ENCODE data around the gene PPP1R13B.

The PPP1R13B gene

DNA sequence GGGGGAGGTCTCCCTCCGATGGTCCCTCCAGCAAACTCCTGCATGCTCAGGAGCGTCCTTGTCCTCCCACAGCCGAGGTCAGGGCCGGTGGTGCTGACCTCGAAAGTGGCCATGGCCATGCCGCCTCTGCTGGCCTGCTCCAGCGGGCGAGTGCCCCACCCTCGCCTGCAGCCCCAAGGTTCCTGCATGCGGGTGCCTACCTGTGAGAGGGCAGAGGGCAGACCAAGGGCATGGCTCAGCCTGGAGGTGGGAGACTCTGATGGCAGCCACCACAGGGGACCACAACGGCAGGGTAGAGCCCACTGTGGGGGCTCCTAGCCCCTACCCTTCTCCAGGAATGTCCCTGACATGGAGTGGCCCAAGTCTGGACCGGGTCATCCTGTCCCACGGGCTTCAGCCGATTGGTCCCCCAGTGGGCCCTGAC lies 38.1 kb upstream of the PPP1R13B start:
- H3K4me3 ChIP-seq (replicated peaks; ENCODE audit: insufficient read depth, low read length), result no peak overlapping the region
- TF ChIP-seq GABPA (IDR thresholded peaks at IDR 0.05; ENCODE audit: low read depth) (no peak), SPI1 (IDR thresholded peaks at IDR 0.05; ENCODE audit: borderline replicate concordance, low read depth) (no peak), POLR2AphosphoS5 (IDR thresholded peaks at IDR 0.05; ENCODE audit: low read depth) (no peak), REST (IDR thresholded peaks at IDR 0.05; ENCODE audit: insufficient replicate concordance, low read depth) (no peak)
- TF ChIP-seq, protein P1, sequence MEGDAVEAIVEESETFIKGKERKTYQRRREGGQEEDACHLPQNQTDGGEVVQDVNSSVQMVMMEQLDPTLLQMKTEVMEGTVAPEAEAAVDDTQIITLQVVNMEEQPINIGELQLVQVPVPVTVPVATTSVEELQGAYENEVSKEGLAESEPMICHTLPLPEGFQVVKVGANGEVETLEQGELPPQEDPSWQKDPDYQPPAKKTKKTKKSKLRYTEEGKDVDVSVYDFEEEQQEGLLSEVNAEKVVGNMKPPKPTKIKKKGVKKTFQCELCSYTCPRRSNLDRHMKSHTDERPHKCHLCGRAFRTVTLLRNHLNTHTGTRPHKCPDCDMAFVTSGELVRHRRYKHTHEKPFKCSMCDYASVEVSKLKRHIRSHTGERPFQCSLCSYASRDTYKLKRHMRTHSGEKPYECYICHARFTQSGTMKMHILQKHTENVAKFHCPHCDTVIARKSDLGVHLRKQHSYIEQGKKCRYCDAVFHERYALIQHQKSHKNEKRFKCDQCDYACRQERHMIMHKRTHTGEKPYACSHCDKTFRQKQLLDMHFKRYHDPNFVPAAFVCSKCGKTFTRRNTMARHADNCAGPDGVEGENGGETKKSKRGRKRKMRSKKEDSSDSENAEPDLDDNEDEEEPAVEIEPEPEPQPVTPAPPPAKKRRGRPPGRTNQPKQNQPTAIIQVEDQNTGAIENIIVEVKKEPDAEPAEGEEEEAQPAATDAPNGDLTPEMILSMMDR (IDR thresholded peaks at IDR 0.05; ENCODE audit: insufficient read depth, low read length), result no peak
- no peak overlapping the region for H3K27ac ChIP-seq (replicated peaks)

GRCh38 chr14:103884854-103885253 lies 37.5 kb upstream of the PPP1R13B start:
- Histone ChIP-seq H3K27me3 (ENCODE audit: insufficient read depth, poor library complexity, severe bottlenecking) (peaks cover 14% of the 10 kb centered on the region), H3K4me3 (replicated peaks; ENCODE audit: insufficient read depth, low read length) (no peak overlapping the region), H3K27ac (replicated peaks) (no peak overlapping the region)
- no peak for DNase-seq (ENCODE audit: low read depth in 1 of 2, low spot score in 1 of 2)
- TF ChIP-seq SPI1 (IDR thresholded peaks at IDR 0.05; ENCODE audit: borderline replicate concordance, low read depth), result no peak
- no peak for TF ChIP-seq POLR2AphosphoS5 (IDR thresholded peaks at IDR 0.05; ENCODE audit: low read depth)
- no peak for TF ChIP-seq GABPA (IDR thresholded peaks at IDR 0.05; ENCODE audit: low read depth)
- TF ChIP-seq REST (IDR thresholded peaks at IDR 0.05; ENCODE audit: insufficient replicate concordance, low read depth), result no peak
- TF ChIP-seq, protein P1 (IDR thresholded peaks at IDR 0.05; ENCODE audit: insufficient read depth, low read length), result no peak

More for the DNA sequence above, 38.1 kb upstream of the PPP1R13B start:
- DNase-seq (ENCODE audit: low read depth in 1 of 2, low spot score in 1 of 2), result no peak
- H3K27me3 ChIP-seq (ENCODE audit: insufficient read depth, poor library complexity, severe bottlenecking), result peaks cover 9% of the 10 kb centered on the region

- no peak for DNase-seq (ENCODE audit: low read depth in 1 of 2, low spot score in 1 of 2)
- TF ChIP-seq, protein P1 (IDR thresholded peaks at IDR 0.05; ENCODE audit: insufficient read depth, low read length), result no peak
- TF ChIP-seq REST (IDR thresholded peaks at IDR 0.05; ENCODE audit: insufficient replicate concordance, low read depth), result no peak
- no peak for TF ChIP-seq GABPA (IDR thresholded peaks at IDR 0.05; ENCODE audit: low read depth)
- TF ChIP-seq POLR2AphosphoS5 (IDR thresholded peaks at IDR 0.05; ENCODE audit: low read depth), result no peak
- no peak for TF ChIP-seq SPI1 (IDR thresholded peaks at IDR 0.05; ENCODE audit: borderline replicate concordance, low read depth)
- Histone ChIP-seq H3K27ac (replicated peaks) (no peak overlapping the region), H3K27me3 (ENCODE audit: insufficient read depth, poor library complexity, severe bottlenecking) (peaks cover 20% of the 10 kb centered on the region), H3K4me3 (replicated peaks; ENCODE audit: insufficient read depth, low read length) (no peak overlapping the region)
These were observed 35.8 kb upstream of the PPP1R13B start for GRCh38 chr14:103883263-103883523.
